Vagina (tissue), 2 donors: ENCODE results near the gene GRAPL.
"Not testable (repeated sequence)": the region's sequence is repeated elsewhere in the genome, so short reads cannot be mapped to it uniquely, and the experiment has no call there.

Experiments
- CTCF ChIP-seq, 3 experiments: fragments of 450-650 bp in 2 of 3; fragments of 200-600 bp in 1 of 3; sonication (generic) in 1 of 3; IDR thresholded peaks; one replicate each; pipeline ENCODE4 v1.5.1; 2017 to 2019; ENCODE audit warnings: antibody characterized with exemption in 3 of 3, mild to moderate bottlenecking in 2 of 3, moderate library complexity in 2 of 3
- POLR2A ChIP-seq, 2 donors: fragments of 450-650 bp; IDR thresholded peaks; one replicate each; pipeline ENCODE4 v1.6.1; 2017; ENCODE audit warnings: antibody characterized with exemption in 2 of 2, mild to moderate bottlenecking in 2 of 2, moderate library complexity in 2 of 2
- POLR2AphosphoS5 ChIP-seq, 2 donors: sonication (generic); formaldehyde crosslinking; IDR thresholded peaks; one replicate each; pipeline ENCODE4 v1.9.0; 2017; ENCODE audit warnings: antibody characterized with exemption in 2 of 2, mild to moderate bottlenecking in 2 of 2, low read depth in 1 of 2; ENCODE audit not compliant: insufficient read depth in 1 of 2

DNA sequence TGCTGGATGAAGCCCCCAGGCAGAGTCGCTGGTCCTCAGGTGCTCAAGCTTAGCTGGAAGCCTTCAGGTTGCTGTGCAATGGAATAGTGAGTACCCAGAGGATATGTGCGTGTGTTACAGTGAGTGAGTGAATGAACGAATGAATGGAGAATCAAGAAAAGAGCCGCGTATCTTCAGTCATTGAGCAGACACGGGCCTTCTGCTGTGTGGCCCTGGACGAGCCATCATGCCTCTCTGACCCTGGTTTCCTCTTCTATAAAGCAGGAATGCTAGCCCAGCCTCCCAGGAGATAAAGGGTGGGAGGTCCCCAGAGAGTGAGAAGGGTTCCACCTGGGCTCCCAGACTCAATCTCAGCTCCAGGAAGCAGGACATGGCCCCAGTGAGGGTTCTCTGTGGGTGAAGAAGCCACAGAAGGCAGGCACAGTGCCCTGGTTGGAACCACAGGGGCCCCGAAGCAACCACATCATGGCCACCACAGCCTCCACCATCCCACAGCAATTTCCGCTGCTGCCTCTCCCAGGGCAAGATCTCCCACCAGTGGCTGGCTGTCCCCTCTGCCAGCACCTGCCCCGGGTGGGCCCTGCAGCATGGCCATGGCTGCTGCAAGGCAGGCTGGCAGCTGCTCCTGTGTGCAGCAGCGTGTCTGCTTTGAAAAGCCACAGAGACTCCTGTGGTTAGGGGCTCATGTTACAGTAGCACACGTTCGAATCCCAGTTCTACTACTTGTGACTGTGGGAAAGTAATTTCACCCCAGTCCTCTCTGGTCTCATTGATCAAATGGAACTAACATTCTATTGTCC, 34.1 kb downstream of the GRAPL start:
- TF ChIP-seq CTCF (IDR thresholded peaks at IDR 0.05); POLR2A (IDR thresholded peaks at IDR 0.05); POLR2AphosphoS5 (IDR thresholded peaks at IDR 0.05; ENCODE audit: insufficient read depth in 1 of 2, low read depth in 1 of 2): not testable (repeated sequence)
